ENCODE measurements around the gene LDLRAD3. TPM values are rescaled to one million over a fixed set of nuclear protein-coding genes. Genes with fewer than 3 reads are reported as not detected.

Gene LDLRAD3
- total and polyA plus RNA-seq, 7 donors, result 5.9 to 20.7 (median 12.1) TPM

GRCh38 chr11:35947437-35947836, 3.6 kb downstream of the LDLRAD3 start:
- TF ChIP-seq CTCF (IDR thresholded peaks at IDR 0.05), result no peak
- ATAC-seq, result no peak
- intact Hi-C loops (cut with DNase I), result loop anchor here in 1 of 2 donors (10.0 kb wide), 1 partner anchor 127 kb away; no protein-coding TSS in a partner anchor

GRCh38 chr11:35949242-35949641, 5.4 kb downstream of the LDLRAD3 start:
- no peak overlapping the region for H3K4me3 ChIP-seq
- DNase-seq (no peak), ATAC-seq (no peak)
- no peaks in the 10 kb centered on the region for H3K9me3 ChIP-seq
- WGBS, 3 donors, result 62 to 79% (median 63%) methylated on average over 3 of the region's 3 CpGs
- intact Hi-C loops (cut with DNase I), result loop anchor here in 1 of 2 donors (10.0 kb wide), 1 partner anchor 126 kb away; no protein-coding TSS in a partner anchor
- no peak for TF ChIP-seq CTCF (IDR thresholded peaks at IDR 0.05)
- H3K27me3 ChIP-seq (ENCODE audit: insufficient read depth in 3 of 3, low read length in 2 of 3), result no peaks in the 10 kb centered on the region
- H3K36me3 ChIP-seq (ENCODE audit: insufficient read depth in 1 of 2, low read depth in 1 of 2), result no peaks in the 10 kb centered on the region
- H3K27ac ChIP-seq, result no peak overlapping the region
- H3K4me1 ChIP-seq, result peaks cover 34% of the 10 kb centered on the region

More at GRCh38 chr11:35947437-35947836, 3.6 kb downstream of the LDLRAD3 start:
- H3K4me3 ChIP-seq, result no peak overlapping the region
- WGBS, 3 donors, result 97 to 99% (median 98%) methylated on average over 4 of the region's 4 CpGs
- H3K9me3 ChIP-seq, result no peaks in the 10 kb centered on the region
- H3K4me1 ChIP-seq, result peaks cover 30% of the 10 kb centered on the region
- no peaks in the 10 kb centered on the region for H3K27me3 ChIP-seq (ENCODE audit: insufficient read depth in 3 of 3, low read length in 2 of 3)
- no peak for DNase-seq
- H3K27ac ChIP-seq, result no peak overlapping the region
- H3K36me3 ChIP-seq (ENCODE audit: insufficient read depth in 1 of 2, low read depth in 1 of 2), result no peaks in the 10 kb centered on the region

- H3K27me3 ChIP-seq (ENCODE audit: insufficient read depth in 3 of 3, low read length in 2 of 3), result no peaks in the 10 kb centered on the region
- H3K27ac ChIP-seq, result no peak overlapping the region
- WGBS, 3 donors, result 52 to 86% (median 58%) methylated on average over 5 of the region's 5 CpGs
- intact Hi-C loops (cut with DNase I), result no loop called here
- DNase-seq, result no peak
- TF ChIP-seq CTCF (IDR thresholded peaks at IDR 0.05), result no peak
- H3K4me1 ChIP-seq, result peaks cover 34% of the 10 kb centered on the region
- no peaks in the 10 kb centered on the region for H3K9me3 ChIP-seq
- no peaks in the 10 kb centered on the region for H3K36me3 ChIP-seq (ENCODE audit: insufficient read depth in 1 of 2, low read depth in 1 of 2)
- ATAC-seq, result peak in 3 of 4 donors; percentile 19 to 55 (median 40)
- no peak overlapping the region for H3K4me3 ChIP-seq
Observed at GRCh38 chr11:35950082-35950481, 6.2 kb downstream of the LDLRAD3 start.

GRCh38 chr11:35951680-35952079, 7.8 kb downstream of the LDLRAD3 start:
- H3K4me1 ChIP-seq, result peaks cover 34% of the 10 kb centered on the region
- no peaks in the 10 kb centered on the region for H3K36me3 ChIP-seq (ENCODE audit: insufficient read depth in 1 of 2, low read depth in 1 of 2)
- ATAC-seq, result peak; percentile 78 to 93 (median 90)
- intact Hi-C loops (cut with DNase I), result no loop called here
- no peak overlapping the region for H3K4me3 ChIP-seq
- H3K27me3 ChIP-seq (ENCODE audit: insufficient read depth in 3 of 3, low read length in 2 of 3), result no peaks in the 10 kb centered on the region
- H3K9me3 ChIP-seq, result no peaks in the 10 kb centered on the region
- WGBS, 3 donors, result 41 to 72% (median 50%) methylated on average over 3 of the region's 3 CpGs
- H3K27ac ChIP-seq, result no peak overlapping the region
- no peak for TF ChIP-seq CTCF (IDR thresholded peaks at IDR 0.05)
- DNase-seq, result no peak

All from psoas muscle (tissue), 8 donors.